NCI-H510A (cell line): Measurements from ENCODE around the gene ANKRD29.
"Not testable (repeated sequence)": the region's sequence is repeated elsewhere in the genome, so short reads cannot be mapped to it uniquely, and the experiment has no call there.

Experiments used
- DNase-seq: peaks from one replicate; lab custom pipeline; 2025; lab: John Stamatoyannopoulos, UW

Gene ANKRD29

DNA sequence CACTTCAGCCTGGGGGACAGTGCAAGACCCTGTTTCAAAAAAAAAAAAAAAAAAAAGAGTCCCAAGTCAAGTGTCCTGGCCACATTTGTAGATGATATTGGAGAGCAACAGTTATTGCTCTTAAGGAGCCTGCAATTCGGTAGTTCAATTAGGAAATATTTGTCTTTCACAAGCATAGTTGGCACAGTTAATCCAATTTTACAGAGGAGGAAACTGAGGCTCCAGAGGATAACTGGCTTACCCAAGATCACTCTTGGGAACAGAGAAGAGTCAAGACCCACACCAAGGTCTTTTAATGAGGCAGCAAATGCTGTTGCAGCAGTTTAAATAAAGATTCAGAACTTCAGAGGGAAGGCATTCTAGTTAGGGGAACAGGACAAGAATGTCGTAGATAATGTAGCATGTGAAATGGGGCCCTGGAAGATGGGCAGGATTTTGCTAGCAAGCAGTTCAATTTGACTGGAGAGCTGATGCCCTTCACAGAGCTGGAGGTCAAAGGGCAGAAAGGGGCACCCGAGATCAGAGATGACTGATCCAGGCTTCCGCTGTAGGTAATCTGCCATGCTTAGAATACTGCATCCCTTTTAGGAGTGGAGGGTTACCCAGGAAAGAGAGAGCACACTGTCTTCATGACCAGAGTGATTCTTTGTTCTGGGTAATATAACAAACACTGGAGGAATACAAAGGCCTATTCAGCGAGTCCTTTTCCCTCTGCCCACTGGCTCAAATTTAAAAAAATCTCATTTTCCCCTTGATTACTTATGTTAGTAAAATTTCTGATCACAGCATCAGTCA, 79.4 kb downstream of the ANKRD29 start:
- DNase-seq, result no peak

DNA sequence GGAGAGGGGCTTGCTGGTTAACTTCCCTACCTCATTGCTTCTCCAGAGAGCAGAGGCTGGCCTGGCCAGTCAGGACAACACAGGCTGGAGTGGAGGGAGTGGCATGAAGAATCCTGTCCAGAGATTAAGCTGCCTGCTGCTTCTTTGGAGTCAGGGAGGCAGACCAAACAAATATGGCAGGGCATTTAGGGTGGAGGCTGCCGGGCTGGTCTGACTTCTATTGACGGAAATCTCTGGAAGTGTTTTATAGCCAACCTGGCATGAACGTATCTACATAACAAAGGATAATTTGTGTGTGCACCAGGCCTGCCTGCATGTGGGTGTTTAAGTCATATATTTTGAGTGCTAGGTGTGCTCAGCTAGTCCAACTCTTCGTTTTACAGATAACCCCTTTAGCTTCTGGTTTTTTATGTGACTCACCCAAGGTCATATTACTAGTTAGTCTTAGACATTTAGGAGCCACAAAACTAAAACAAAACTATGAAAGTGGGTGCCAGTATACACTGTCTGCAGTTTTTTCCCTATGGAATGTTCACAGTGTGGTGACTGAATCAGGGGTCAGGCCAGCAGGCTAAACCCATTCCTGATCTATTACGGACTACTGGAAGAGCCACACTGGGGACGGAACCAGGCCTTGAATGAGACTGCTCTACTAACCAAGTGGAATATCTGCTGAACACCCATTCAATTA, 81.9 kb downstream of the ANKRD29 start:
- DNase-seq, result no peak

DNA sequence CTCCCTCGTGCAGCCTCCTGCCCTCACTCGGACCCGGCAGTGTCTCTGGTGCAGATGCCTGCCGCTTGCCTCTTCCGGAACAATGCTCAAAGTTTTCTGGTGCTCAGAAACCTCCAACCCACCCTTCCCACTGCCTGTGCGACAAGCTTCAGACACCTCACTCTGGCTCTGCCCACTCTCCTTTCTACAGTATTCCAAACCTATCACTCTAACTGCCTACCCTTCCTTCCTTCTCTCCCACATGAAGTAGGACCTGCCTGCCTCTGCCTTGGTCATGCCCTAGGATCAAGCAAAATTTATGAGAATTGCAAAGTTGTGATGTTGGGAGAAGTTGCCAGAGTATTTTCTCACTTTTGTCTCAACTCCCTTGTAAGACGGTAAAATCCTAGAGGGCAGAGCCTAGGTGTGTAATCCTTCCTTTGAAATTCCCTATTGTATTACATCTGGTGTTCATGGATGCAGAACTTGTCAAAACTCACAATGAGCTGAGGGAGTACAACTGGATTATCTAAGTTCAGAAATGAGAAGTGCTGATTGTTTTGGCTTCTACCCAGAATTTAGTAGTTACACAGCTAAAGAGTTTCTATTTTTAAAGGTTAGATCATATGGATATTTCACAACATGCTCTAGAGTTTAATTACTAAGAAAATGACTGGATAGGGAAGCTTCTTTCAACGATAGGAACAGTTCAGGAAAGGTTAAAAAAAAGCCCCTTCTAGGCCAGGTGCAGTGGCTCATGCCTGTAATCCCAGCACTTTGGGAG, 83.6 kb downstream of the ANKRD29 start:
- DNase-seq, result no peak

DNA sequence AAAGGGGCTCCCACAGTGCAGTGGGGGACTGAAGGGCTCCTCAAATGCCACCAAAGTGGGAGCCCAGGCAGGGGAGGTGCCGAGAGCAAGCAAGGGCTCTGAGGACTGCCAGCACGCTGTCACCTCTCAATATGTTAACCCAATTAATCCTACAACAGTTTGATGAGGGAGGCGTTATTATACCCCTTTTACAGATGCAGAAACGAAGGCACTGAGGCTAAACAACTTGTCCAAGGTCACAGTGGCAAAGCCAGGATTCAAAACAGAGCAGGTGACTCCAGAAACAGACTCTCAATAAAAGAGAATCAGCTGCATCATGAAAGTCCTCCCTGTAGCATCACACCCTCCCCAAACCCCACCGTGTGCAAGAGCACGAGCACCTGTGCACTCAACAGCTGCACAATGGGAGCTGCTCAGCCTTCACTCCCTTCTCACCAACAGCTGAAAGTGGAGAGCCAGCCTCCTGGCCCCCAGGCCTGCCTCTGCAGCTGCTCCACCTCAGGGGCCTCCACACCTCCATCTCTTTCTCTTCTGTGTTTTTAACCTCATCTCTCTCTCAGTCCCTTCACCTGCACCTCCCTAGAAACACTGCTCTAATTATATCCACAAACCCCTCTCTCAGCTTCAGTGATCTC, 84.5 kb downstream of the ANKRD29 start:
- no peak for DNase-seq

DNA sequence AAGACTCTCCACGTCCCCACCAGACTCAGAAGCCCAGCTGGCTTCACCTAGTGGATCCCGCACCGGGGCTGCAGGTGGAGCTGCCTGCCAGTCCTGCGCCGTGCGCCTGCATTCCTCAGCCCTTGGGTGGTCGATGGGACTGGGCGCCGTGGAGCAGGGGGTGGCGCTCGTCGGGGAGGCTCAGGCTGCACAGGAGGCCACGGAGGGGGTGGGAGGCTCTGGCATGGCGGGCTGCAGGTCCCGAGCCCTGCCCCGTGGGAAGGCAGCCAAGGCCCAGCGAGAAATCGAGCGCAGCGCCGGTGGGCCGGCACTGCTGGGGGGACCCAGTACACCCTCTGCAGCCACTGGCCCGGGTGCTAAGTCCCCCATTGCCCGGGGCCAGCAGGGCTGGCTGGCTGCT, 85.2 kb downstream of the ANKRD29 start:
- not testable (repeated sequence) for DNase-seq

DNA sequence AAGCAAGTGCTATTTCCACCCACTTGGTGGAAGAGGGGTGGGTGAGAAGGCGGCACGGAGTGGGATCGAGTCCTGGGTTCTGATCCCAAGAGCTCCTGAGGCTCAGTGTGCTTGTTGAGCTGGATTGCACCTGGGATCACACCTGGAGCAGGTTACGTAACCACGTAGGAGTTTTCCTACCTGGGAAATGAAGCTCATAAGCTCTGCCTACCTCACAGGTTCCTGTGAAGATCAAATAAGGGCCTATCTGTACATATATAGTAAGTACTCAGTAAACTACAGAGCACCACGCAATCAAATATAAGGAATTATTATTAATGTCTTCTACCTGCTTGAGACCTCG, 87.4 kb downstream of the ANKRD29 start:
- DNase-seq, result no peak

DNA sequence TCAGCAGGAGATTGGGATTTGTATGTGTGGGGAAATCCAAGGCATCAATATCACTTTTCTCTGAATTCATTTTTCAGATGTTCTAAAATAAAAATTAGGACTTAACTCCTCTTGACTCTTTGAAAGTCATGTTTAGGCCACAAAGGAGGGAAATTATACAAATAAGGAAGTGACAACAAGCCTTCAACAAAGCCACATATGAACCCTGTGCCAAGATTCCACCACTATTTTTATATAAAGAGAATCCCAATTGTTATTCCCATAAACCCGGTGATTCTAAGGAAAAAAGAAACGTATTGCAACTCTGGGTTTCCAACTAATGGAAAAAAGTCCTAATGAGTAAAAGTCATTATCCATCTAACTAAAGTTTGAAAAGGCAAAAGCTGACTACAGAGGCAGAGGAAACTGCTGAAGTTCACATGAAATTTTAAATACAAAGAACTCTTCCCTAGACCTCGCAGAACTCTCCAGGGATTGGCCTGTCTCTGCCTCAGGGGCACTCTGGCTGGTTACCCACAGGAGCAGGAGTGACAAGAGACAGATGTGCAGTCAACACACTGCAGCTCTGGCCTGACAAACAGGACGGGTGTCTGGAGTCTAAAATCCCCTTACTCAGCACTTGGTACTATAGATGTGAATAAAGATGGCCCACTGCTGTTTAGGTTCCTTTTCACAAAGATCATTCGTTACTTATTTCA, 88.0 kb downstream of the ANKRD29 start:
- no peak for DNase-seq

DNA sequence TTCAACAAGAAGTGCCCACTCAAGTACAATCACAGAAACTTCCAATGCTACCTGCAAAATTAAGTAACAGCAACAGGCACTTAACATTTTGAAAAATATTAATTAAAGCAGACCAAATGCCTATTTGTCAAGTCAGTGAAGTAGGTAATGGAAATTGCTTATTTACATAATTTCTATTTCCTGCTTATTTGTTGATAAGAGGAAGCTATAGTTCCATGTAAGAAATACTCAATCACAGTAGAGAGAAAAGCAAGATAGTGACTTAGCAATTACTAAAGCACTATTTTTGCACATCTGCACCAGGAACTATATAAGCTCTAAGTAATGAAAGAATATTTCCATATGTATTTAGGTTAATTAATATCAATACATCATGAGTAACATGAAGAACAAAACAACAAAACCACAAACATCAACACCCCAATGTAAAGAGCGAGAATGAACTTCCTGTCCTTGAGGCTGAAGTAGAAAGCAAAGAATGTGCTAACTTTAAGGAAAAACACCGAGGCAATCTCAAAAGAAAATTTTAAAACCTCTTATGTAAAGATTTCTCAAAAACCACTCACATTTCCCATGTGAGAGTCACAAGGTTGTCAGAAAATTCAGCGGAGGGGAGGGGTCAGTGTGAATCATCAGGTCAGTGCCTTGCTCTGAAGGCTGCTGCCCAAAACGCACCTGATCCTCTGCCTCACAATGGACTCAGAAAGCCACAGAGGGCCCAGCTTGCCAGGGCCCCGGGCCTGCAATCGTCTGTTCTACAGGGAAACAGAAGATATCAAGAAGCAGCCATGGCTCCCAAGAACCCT, 88.9 kb downstream of the ANKRD29 start:
- DNase-seq, result no peak

DNA sequence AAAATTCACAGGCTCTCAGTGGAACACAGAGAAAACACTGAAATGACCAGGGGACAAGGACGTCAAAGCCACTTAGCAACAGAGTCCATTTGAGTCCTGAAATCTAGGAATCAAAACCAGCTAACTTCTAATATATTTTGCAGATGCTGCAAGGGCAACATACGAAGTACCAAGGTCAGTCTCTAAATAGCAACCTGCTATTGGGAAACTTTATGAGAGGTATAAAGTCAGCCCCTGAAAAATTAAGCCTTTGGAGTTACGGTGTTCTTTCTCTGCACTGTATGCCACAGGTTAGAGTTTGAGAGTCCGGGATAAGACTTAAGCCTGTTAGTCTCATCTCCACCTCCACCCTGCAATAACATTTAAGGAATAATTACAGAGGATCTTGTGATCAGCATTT, 89.7 kb downstream of the ANKRD29 start:
- no peak for DNase-seq

DNA sequence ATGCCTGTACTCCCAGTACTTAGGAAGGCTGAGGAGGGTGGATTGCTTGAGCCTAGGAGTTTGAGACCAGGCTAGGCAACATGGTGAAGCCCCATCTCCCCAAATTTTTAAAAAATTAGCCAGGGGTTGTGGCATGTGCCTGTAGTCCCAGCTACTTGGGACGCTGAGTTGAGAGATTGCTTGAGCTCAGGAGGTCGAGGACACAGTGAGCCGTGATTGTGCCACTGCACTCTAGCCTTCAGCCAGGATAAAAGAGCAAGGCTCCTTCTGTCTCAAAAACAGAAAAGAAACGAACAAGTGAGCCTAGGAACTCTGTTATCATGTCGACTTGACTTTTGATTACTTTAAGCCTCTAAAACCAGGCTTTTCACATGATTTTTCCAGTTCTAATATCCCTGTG, 90.1 kb downstream of the ANKRD29 start:
- DNase-seq, result no peak

DNA sequence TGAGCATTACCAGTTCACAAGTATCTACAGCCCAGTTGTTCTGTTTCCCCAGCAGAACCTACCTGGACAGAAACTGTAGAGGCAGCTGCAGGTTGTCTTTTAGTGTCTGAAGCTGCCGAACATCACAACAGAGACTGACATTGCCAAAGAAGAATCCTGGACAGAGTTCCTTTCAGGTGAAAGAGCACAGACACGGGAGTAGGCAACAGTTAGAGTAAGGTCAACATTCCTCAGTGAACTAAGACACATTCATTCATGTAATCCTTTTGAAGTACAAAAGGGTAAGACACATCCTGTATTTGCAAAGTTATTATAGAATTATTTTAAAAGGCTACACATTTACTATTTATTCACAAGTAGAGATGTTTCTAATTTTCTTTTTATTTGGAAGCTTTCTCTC, 90.7 kb downstream of the ANKRD29 start:
- DNase-seq, result no peak

DNA sequence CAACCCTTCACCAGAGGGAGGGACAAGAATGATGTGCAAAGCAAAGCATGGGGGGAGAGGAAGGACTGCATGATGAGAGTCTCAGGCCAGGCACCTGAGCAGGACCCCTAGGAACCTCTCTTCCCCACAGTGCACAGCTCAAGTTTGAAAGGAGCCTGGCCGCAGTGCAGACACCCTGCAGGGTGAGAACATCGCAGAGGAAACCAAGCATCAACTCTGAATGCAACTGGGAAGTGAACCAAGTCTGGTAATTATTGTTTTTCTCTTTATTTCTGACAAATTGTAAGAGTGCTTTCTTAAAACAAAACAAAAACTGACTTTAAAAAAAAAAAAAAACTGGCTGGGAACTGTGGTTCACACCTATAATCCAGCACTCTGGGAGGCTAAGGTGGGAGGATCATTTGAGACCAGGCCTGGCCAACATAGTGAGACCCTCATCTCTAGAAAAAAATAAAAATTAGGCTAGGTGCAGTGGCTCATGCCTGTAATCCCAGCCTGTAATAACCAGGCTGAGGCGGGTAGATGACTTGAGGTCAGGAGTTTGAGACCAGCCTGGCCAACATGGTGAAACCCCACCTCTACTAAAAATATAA, 91.7 kb downstream of the ANKRD29 start:
- no peak for DNase-seq

DNA sequence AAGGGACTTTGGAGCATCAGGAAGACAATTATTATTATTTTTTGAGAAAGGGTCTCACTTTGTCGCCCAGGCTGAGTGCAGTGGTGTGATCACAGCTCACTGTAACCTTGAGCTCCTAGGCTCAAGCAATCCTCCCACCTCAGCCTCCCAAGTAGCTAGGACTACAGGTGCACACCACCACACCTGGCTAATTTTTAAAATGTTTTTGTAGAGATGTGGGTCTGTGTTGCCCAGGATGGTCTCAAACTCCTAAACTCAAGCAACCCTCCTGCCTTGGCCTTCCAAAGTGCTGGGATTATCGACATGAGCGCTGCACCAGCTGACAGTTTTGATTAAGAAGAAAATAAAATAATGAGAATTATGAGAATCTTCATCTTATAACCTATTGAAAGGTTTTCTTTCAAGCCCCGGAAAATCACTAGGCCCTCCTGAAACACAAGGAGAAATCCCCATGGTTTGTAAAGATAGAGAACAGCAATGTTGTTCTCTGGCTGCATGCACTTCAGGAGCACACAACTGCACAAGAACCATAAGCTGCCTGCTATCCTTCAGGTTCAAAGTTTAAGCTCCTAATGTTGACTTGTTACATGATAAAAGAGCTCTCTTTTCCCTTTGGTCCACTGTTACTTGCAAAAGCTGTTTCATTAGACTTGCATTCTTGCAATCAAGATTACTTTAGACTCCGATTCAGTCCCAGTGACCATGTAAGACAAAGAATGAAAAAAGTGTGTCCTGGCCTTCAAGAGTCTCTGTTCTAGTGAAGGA, 93.2 kb downstream of the ANKRD29 start:
- no peak for DNase-seq

DNA sequence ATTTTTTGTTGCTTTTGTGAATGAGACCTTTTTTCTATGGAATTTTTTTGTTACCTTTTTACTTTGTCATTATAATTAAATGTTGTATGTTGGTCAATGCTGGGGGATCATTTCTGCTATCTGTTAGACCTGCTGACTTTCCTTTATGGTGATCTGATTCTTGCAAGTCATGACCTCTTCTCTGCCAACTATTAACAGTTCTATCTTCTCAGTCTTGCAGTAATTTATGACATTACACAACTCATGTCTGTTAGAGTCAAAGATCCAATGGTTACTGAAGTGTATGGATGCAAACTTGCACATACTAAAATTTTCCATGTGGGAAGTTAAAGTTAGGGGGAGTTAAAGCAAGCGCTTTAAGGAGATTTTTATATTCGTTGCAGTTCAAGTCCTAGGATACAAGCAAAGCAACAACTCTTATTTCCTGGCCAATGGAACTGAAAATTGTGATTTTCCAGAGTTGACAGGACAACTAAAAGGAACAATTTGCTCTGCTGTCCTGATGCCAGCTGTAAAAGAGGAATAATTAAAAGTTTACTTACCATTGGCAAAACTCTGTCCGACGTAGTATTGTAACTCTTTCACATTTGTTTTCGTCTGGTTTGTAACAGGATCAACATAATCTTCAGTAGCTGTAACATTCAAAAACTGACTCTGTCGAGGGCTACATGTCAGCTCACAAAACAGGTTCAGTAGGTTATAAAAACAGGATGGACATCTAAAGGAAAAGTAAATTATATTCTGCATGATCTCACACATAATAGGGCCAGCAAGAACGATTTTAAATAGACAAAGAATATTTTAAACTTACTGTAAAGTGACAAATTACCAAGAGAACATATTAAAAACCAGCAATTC, 94.2 kb downstream of the ANKRD29 start:
- DNase-seq, result no peak

DNA sequence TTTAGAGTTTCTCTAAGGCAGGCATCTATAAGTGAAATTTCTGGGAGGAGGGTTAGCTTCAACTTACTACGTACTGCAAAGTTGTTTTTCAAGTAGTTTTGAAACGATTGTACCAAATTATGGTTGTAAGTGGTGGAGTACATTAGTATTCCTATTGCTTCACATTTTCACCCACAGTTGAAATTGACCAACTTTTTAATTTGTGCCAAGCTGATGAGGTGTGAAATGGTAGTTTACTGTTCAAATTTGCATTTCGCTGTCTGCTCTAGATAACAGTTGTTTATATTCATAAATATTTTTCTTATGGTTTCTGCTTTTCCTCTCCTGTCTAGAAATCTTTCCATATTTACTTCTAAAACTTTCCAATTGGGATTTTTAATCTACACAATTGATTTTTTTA, 95.0 kb downstream of the ANKRD29 start:
- DNase-seq, result no peak

DNA sequence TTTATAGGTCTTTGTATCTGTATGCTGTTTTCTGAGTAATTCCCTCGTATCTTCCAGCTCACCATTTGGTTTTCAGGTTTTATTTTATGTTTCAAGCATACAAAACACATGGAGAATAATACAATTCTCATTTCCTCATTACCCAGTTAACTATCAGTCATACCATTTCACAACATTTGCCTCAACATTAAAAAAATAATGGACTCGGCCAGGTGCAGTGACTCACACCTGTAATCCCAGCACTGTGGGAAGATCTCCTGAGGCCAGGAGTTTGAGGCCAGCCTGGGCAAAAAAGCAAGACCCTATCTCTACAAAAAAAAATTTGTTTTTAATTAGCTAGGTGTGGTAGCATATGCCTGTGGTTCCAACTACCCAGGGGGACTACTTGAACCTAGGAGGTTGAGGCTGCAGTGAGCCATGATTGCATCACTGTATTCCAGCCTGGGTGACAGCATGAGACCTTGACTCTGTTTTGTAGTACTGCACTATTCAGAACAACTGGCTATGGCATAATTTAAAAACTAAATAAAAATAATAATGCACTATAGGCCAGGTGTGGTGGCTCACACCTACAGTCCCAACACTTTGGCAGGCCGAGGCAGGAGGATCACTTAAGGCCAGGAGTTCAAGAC, 96.7 kb downstream of the ANKRD29 start:
- no peak for DNase-seq

DNA sequence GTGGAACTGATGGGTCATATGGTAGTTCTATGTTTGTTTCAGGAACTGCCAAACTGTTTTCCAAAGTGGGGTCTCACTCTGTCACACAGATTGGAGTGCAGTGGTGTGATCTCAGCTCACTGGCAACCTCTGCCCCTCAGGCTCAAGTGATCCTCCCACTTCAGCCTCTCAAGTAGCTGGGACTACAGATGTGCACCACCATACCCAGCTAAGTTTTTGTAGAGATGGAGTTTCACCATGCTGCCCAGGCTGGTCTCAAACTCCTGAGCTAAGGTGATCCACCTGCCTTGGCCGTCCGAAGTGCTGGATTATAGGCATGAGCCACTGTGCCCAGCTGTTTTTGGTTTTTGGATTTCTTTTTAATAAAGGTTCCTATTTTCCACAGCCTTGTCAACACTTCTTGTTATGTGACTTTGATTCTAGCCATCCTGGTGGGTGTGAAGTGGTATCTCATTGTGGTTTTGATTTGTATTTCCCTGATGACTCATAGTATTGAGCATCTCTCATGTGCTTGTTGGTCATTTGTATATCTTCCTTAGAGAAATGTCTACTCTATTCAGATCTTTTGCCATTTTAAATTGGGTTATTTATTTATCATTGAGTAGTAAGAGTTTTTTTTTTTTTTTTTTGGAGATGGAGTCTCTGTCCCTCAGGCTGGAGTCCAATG, 99.2 kb downstream of the ANKRD29 start:
- no peak for DNase-seq

DNA sequence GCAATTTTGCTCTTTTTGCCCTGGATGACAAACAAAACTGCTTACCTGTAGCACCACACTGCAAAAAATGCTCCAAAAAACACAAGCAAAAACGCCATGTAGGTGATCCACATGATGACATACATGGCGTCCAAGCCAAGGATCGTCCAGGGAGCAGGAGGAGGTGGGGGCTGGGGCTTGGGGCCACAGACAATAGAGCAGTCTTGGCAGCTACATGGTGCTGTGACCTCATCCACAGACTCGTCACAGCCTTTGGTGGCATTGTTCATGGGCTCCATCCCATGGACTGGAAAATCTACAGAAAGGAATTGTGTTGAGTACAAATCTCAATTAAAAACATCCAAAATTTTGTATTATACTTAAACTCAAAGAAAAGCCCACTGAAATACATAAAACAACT, 102.5 kb downstream of the ANKRD29 start:
- DNase-seq, result no peak
